IMR-90 (cell line): Measurements from ENCODE around the gene SRPK1. TPM values are rescaled to one million over a fixed set of nuclear protein-coding genes. Genes with fewer than 3 reads are reported as not detected.

Source experiments
- ATAC-seq: fragments of 200-7000 bp; cut with Tn5 transposase; 2 replicates; pipeline ENCODE4 v1.9.1; 2020; ENCODE audit warnings: low read depth, mild to moderate bottlenecking, moderate library complexity
- BruUV-seq: library from RNA; stranded (reverse); fragments of 400-500 nt; replicated peaks from 2 replicates; lab custom pipeline; 2021; lab: Mats Ljungman, UMichigan
- CTCF ChIA-PET: fragments of 300-600 bp; formaldehyde crosslinking; extraction: SDS; loops from one replicate; lab custom pipeline; 2021; ENCODE audit warnings: antibody characterized with exemption; lab: Yijun Ruan, JAX
- POLR2A ChIA-PET: fragments of 300-600 bp; sonication (Branson Sonifier 250); formaldehyde crosslinking; loops from one replicate; lab custom pipeline; 2022; ENCODE audit warnings: antibody characterized with exemption; ENCODE audit not compliant: unreplicated experiment; lab: Charles Lee
- DNase-seq: peaks from one replicate; pipeline ENCODE4 v3.0.0; 2013
- H2AFZ ChIP-seq: replicated peaks from 2 replicates; pipeline ENCODE3; 2013; ENCODE audit warnings: low read length, mild to moderate bottlenecking; ENCODE audit not compliant: poor library complexity
- H2AK5ac ChIP-seq: 2 replicates; pipeline ENCODE4 v1.6.1; 2013; ENCODE audit warnings: low read depth, low read length, inconsistent platforms
- H2AK9ac ChIP-seq: replicated peaks from 2 replicates; pipeline ENCODE3; 2013; ENCODE audit warnings: mild to moderate bottlenecking, low read depth, low read length, moderate library complexity; ENCODE audit not compliant: poor library complexity
- H2BK120ac ChIP-seq: 2 replicates; pipeline ENCODE4 v1.6.1; 2013; ENCODE audit warnings: low read depth, low read length, inconsistent platforms
- H2BK15ac ChIP-seq: 3 replicates; pipeline ENCODE4 v1.6.1; 2013; ENCODE audit warnings: low read depth, low read length, inconsistent platforms
- H2BK20ac ChIP-seq: 2 replicates; pipeline ENCODE4 v1.6.1; 2013; ENCODE audit warnings: low read depth, mild to moderate bottlenecking, inconsistent platforms, low read length, moderate library complexity
- H2BK5ac ChIP-seq: 2 replicates; pipeline ENCODE4 v1.6.1; 2013; ENCODE audit warnings: mild to moderate bottlenecking, low read depth, low read length, inconsistent platforms; ENCODE audit not compliant: poor library complexity, severe bottlenecking
- H3K14ac ChIP-seq: replicated peaks from 2 replicates; pipeline ENCODE4 v1.6.1; 2013; ENCODE audit warnings: low read depth, low read length, inconsistent platforms
- H3K18ac ChIP-seq: 2 replicates; pipeline ENCODE4 v1.6.1; 2013; ENCODE audit warnings: low read depth, low read length, control low read depth
- H3K23ac ChIP-seq: 2 replicates; pipeline ENCODE4 v1.6.1; 2013; ENCODE audit warnings: low read depth, low read length, inconsistent platforms
- H3K27ac ChIP-seq: 2 replicates; pipeline ENCODE4 v1.5.1; 2013; ENCODE audit warnings: mild to moderate bottlenecking, control low read depth, low read length; ENCODE audit not compliant: insufficient read depth
- H3K27me3 ChIP-seq: 2 replicates; pipeline ENCODE4 v1.6.1; 2013; ENCODE audit warnings: low read length; ENCODE audit not compliant: control insufficient read depth, insufficient read depth
- H3K36me3 ChIP-seq: 2 replicates; pipeline ENCODE4 v1.6.1; 2013; ENCODE audit warnings: low read length, mixed read lengths; ENCODE audit not compliant: control insufficient read depth, insufficient read depth
- H3K4ac ChIP-seq: 2 replicates; pipeline ENCODE4 v1.6.1; 2013; ENCODE audit warnings: low read depth, low read length, inconsistent platforms
- H3K4me1 ChIP-seq: 2 replicates; pipeline ENCODE4 v1.6.1; 2013; ENCODE audit warnings: low read length, mixed read lengths; ENCODE audit not compliant: control insufficient read depth, insufficient read depth
- H3K4me2 ChIP-seq: 2 replicates; pipeline ENCODE4 v1.6.1; 2013; ENCODE audit warnings: low read depth, mild to moderate bottlenecking, control low read depth, low read length, moderate library complexity
- H3K4me3 ChIP-seq: 2 replicates; pipeline ENCODE4 v1.5.1; 2013; ENCODE audit warnings: low read depth, mild to moderate bottlenecking, control low read depth, low read length, moderate library complexity; ENCODE audit not compliant: insufficient read depth
- H3K56ac ChIP-seq: 2 replicates; pipeline ENCODE4 v1.6.1; 2013; ENCODE audit warnings: low read length, inconsistent platforms; ENCODE audit not compliant: insufficient read depth; ENCODE audit errors: extremely low read depth
- H3K79me1 ChIP-seq, 2 experiments: 2 replicates each; pipeline ENCODE4 v1.6.1; 2013; ENCODE audit warnings: low read length in 2 of 2, inconsistent platforms in 1 of 2, low read depth in 1 of 2
- H3K9ac ChIP-seq: 2 replicates; pipeline ENCODE4 v1.6.1; 2013; ENCODE audit warnings: low read depth, low read length, control low read depth
- H3K9me1 ChIP-seq: 2 replicates; pipeline ENCODE4 v1.6.1; 2013; ENCODE audit warnings: low read length, inconsistent platforms; ENCODE audit not compliant: insufficient read depth
- H3K9me3 ChIP-seq: 2 replicates; pipeline ENCODE4 v1.6.1; 2013; ENCODE audit warnings: low read length; ENCODE audit not compliant: control insufficient read depth, insufficient read depth
- H4K20me1 ChIP-seq: 2 replicates; pipeline ENCODE4 v1.6.1; 2013; ENCODE audit warnings: low read length, inconsistent platforms; ENCODE audit not compliant: insufficient read depth
- H4K5ac ChIP-seq: 2 replicates; pipeline ENCODE4 v1.6.1; 2013; ENCODE audit warnings: mild to moderate bottlenecking, low read depth, low read length, control low read depth
- H4K8ac ChIP-seq, 2 experiments: 2 replicates each; pipeline ENCODE4 v1.6.1; 2013; ENCODE audit warnings: low read depth in 2 of 2, low read length in 2 of 2, control low read depth in 1 of 2, inconsistent platforms in 1 of 2
- H4K91ac ChIP-seq: 2 replicates; pipeline ENCODE4 v1.6.1; 2013; ENCODE audit warnings: low read depth, low read length, inconsistent platforms; ENCODE audit not compliant: insufficient read depth
- BHLHE40 ChIP-seq: fragments of 150-350 bp; IDR thresholded peaks from 2 replicates; pipeline ENCODE4 v1.6.1; 2016; ENCODE audit warnings: mild to moderate bottlenecking, low read depth, low read length
- CEBPB ChIP-seq: IDR thresholded peaks from 2 replicates; pipeline ENCODE4 v1.6.1; 2012; ENCODE audit warnings: low read depth, low read length, improper control_type of control experiment
- CHD1 ChIP-seq: IDR thresholded peaks from 2 replicates; pipeline ENCODE4 v1.6.1; 2012; ENCODE audit warnings: low read depth, low read length, improper control_type of control experiment
- MAFK ChIP-seq: IDR thresholded peaks from 2 replicates; pipeline ENCODE4 v1.6.1; 2012; ENCODE audit warnings: low read depth, low read length, improper control_type of control experiment
- MAZ ChIP-seq: IDR thresholded peaks from 2 replicates; pipeline ENCODE4 v1.6.1; 2012; ENCODE audit warnings: low read depth, mild to moderate bottlenecking, low read length, improper control_type of control experiment, moderate library complexity, borderline replicate concordance
- MXI1 ChIP-seq: IDR thresholded peaks from 2 replicates; pipeline ENCODE4 v1.6.1; 2012; ENCODE audit warnings: low read depth, mild to moderate bottlenecking, low read length, moderate library complexity, borderline replicate concordance
- NFE2L2 ChIP-seq: fragments of 150-350 bp; IDR thresholded peaks from 2 replicates; pipeline ENCODE4 v1.6.1; 2016; ENCODE audit warnings: low read depth, mild to moderate bottlenecking, low read length
- POLR2A ChIP-seq: IDR thresholded peaks from 2 replicates; pipeline ENCODE4 v1.6.1; 2012; ENCODE audit warnings: mild to moderate bottlenecking, low read depth, low read length
- WGBS, 2 experiments: methylation state at CpG; one replicate each; pipeline versions ENCODE4 v1.1.5 to v1.1.7; 2013; ENCODE audit warnings: missing lambda C conversion rate in 2 of 2; ENCODE audit not compliant: insufficient read length in 1 of 2; ENCODE audit errors: extremely low coverage in 2 of 2; 5-methylcytosine and 5-hydroxymethylcytosine counted together
- dilution Hi-C: fragments of 300-500 bp; cut with HindIII; formaldehyde crosslinking; loops from one replicate; pipeline ENCODE4 v1.14.3; 2018; ENCODE audit warnings: low sequenced_read_pairs; ENCODE audit not compliant: unreplicated experiment
- in situ Hi-C: fragments of 300-500 bp; cut with MboI; formaldehyde crosslinking; loops from 3 replicates; pipeline ENCODE4 v1.14.3; 2019; ENCODE audit warnings: low sequenced_read_pairs, inconsistent platforms, mixed read lengths
- intact Hi-C: fragments of 100-400 bp; cut with micrococcal nuclease; formaldehyde crosslinking; loops from 2 replicates; pipeline ENCODE4 v1.10.0; 2022
- polyA plus RNA-seq, 3 experiments: library from polyadenylated mRNA; depleted of rRNA; stranded (reverse); fragments of >200 nt; gene quantifications; 2 replicates each; pipeline ENCODE4 v1.2.3, GENCODE V29; 2012; ENCODE audit warnings: low replicate concordance in 1 of 3
- total RNA-seq: library from RNA; depleted of rRNA; stranded (reverse); fragments of >200 nt; gene quantifications from 2 replicates; pipeline ENCODE4 v1.2.3, GENCODE V29; 2012

Gene SRPK1
- total and polyA plus RNA-seq, 2 of the 4 experiments (the other 2 are of a cell fraction): 22.5 to 44.6 TPM

DNA sequence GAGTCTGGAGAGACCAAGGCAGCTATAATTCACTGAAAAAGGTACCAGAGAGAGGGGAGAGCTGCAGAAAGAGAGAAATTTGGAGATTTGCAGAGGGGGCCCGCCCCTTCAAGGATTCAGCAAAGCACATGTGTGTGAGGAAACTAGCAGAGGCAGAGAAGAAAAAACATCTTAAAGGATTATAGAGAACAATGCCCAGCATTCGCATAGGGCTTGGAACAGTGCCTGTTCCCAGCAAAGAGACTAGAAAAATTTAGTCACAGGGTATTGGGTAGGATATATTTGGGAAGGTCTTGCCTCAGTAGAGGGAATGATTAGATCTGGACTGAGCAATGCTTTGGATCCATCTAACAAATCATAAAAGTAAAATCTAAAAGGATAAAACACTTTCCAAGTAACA, 44.0 kb downstream of the SRPK1 start:
- no peak overlapping the region for H3K27ac ChIP-seq
- H4K20me1 ChIP-seq: no peaks in the 10 kb centered on the region
- H3K79me1 ChIP-seq: peaks cover 6 to 10% of the 10 kb centered on the region in 2 experiments; a peak in 3 of 4 replicates
- H2BK15ac ChIP-seq: no peak overlapping the region
- H4K91ac ChIP-seq: no peak overlapping the region
- no peaks in the 10 kb centered on the region for H3K27me3 ChIP-seq
- no peak for ATAC-seq
- dilution Hi-C loops: no loop called here
- H3K36me3 ChIP-seq: peaks cover 9% of the 10 kb centered on the region
- in situ Hi-C loops: no loop called here
- H2BK20ac ChIP-seq: no peak overlapping the region
- no peak overlapping the region for H3K4me2 ChIP-seq
- no peak overlapping the region for H4K8ac ChIP-seq
- H3K56ac ChIP-seq: no peak overlapping the region
- H3K9ac ChIP-seq: no peak overlapping the region
- H2AK5ac ChIP-seq: no peak overlapping the region
- H3K23ac ChIP-seq: no peak overlapping the region
- no peak overlapping the region for H2BK120ac ChIP-seq
- DNase-seq: no peak
- no peaks in the 10 kb centered on the region for H3K4me1 ChIP-seq
- H3K4me3 ChIP-seq: no peak overlapping the region
- no TSS peak for BruUV-seq
- ChIA-PET POLR2A (no interaction called here), CTCF (interaction anchor here (0.5 kb wide), 1 partner anchor 25 kb away, joined by 4 read pairs; no protein-coding TSS in a partner anchor)
- 86% methylated on average over 1 of the region's 2 CpGs; no CpG with 5 or more reads in 1 of the 2 experiments for WGBS, 2 experiments
- no peak overlapping the region for H4K5ac ChIP-seq
- no peaks in the 10 kb centered on the region for H3K9me1 ChIP-seq
- H3K14ac ChIP-seq: no peak overlapping the region
- intact Hi-C loops: no loop called here
- H2AK9ac ChIP-seq: no peak overlapping the region
- H2BK5ac ChIP-seq: no peak overlapping the region
- H3K4ac ChIP-seq: no peak overlapping the region
- no peak overlapping the region for H2AFZ ChIP-seq
- H3K18ac ChIP-seq: no peak overlapping the region
- TF ChIP-seq MAZ: no peak
- no peak for TF ChIP-seq NFE2L2
- no peak for TF ChIP-seq MXI1
- TF ChIP-seq BHLHE40: no peak
- TF ChIP-seq CEBPB: no peak
- no peak for TF ChIP-seq MAFK
- no peak for TF ChIP-seq CHD1
- no peak for TF ChIP-seq POLR2A
- H3K9me3 ChIP-seq: peaks cover 6% of the 10 kb centered on the region
